Retina (tissue), 1 donor: ENCODE results near the gene CHMP2B.
"Not testable (repeated sequence)": the region's sequence is repeated elsewhere in the genome, so short reads cannot be mapped to it uniquely, and the experiment has no call there.

Source experiments
- DNase-seq: peaks from one replicate; pipeline ENCODE4 v3.0.0-alpha.2; 2016

Gene CHMP2B

DNA sequence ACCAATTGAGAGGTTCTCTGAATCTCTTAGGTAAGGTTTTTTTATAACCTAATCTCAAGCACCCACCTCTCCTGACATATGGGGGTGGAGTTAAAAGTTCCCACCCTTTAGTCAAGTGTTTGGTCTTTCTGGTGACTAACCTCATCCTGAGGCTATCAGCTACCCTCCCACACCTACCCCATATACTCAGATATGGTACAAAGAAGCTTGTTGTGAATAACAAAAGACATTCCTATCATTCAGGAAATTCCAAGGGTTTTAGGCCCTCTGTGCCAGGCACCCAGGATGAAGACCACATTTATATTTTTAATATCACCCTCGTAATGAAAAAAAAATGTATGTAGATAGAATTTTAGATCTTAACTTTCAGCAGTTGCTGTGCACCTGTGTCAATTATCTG, 9.0 kb downstream of the CHMP2B start:
- no peak for DNase-seq

DNA sequence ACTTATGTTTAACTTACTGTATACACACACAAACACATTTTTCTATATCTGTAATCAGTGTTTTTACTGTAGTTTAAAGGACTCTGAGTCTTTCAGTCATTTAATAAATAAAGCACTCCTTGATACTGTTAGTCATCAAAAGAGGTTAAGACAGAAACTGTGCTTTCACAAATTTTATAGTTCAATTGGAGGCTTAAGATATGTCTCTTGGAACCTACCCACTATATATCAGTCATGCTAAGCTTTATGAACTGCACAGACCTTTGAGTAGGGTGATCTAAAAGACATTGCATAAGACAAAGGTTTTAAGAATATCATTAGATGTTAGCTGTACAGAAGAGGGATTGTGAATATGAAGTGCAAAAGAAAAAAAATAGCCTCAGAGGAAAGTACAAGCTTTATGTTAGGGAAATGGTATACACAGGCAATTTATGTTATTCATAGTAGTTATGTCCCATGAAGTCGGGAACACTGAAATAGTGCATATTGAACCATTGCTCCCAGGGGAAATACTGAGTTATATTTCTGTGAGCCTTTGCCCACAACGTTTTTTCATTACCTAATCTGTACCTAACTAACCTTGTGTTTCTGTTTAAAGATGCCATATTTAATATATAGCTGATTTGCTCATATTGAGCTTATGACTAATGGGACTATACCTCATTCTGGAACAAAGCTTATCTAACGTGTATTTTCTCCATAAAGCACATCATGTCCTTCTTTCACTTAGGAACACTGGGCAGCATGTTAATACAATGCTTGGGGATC, 19.7 kb downstream of the CHMP2B start:
- DNase-seq, result no peak

DNA sequence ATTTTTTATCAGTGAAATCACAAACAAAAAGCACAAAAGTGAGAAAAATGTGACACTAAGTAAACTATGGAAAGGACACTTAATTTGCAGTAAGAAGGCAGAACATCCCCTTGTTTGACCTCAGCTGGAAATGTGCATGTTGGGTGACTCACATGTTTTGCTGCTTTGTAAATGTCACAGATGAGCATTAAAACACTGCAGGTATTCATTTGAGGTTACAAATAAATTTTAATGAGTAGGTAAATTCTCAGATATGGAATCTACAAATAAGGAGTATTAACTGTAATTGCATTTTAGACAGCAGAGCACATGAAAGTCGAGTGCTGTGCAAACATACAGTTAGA, 20.3 kb downstream of the CHMP2B start:
- DNase-seq, result no peak

DNA sequence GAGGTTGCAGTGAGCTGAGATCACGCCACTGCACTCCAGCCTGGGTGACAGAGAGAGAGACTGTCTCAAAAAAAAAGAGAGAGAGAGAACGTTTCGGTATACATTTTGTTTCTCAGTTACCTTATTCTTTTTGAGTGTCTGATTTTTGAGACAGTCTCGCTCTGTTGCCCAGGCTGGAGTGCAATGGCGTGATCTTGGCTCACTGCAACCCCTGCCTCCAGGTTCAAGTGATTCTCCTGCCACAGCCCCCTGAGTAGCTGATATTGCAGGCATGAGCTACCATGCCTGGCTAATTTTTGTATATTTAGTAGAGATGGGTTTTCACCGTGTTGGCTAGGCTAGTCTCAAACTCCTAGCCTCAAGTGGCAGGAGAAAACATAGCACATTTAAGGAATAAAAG, 21.1 kb downstream of the CHMP2B start:
- DNase-seq, result not testable (repeated sequence)

DNA sequence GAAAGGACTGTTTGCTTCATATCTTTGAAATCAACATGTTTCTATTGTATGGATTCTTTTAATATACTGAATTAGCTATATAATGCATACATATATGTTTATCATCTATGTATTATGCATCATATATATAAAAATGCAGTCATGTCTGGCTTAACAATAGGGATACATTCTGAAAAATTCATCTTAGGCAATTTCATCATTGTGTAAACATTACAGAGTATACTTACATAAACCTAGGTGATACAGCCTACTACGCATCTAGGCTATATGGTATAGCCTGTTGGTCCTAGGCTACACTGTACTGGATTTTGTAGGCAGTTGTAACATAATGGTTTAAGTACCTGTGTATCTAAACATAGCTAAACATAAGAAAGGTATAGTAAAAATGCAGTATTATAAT, 21.7 kb downstream of the CHMP2B start:
- DNase-seq, result no peak

GRCh38 chr3:87250009-87250408, 22.9 kb downstream of the CHMP2B start:
- no peak for DNase-seq

DNA sequence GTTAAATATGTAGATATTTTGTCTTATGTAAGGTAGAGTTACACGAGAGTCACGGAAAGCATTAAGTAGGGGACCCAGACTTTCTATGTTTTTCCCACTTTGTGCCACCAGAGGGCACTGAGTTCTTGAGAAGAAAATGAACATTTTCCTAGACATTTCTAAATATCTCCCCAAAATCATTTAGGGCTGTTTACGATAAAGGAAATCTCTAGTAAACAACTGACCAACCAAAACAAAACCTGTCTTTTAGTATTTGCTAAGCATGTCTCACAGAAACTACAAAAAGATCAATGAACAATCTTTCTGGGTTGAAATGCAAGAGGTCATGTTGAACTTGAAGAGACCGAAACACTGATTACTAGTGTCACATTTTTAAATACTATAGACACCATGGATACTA, 33.2 kb downstream of the CHMP2B start:
- DNase-seq, result peak; percentile 45

- no peak for DNase-seq
These were observed 34.8 kb downstream of the CHMP2B start for GRCh38 chr3:87261925-87262324.

DNA sequence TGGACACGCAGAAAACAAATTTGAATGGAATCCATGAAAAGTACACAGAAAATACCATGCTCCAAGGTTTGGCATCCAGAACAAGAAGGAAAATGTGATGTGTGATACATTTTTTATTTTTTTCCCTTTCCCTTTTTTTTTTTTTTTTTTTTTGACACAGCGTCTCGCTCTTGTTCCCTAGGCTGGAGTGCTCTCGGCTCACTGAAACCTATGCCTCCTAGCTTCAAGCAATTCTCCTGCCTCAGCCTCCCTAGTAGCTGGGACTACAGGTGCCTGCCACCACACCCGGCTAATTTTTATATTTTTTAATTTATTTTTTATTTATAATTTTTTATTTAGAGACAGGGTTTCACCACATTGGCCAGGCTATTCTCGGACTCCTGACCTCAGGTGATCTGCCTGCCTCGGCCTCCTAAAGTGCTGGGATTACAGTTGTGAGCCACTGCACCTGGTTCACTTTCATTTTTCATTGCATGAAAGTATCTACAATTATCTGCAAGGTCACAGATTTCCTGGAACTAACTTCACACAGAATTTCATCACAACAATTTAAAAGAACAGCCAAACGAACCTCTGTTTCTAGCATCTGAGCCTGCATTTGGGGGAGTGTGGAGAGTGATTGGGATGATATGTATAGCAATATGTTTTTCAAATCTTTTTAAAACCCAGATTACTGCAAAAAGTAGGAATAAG, 41.0 kb downstream of the CHMP2B start:
- no peak for DNase-seq

DNA sequence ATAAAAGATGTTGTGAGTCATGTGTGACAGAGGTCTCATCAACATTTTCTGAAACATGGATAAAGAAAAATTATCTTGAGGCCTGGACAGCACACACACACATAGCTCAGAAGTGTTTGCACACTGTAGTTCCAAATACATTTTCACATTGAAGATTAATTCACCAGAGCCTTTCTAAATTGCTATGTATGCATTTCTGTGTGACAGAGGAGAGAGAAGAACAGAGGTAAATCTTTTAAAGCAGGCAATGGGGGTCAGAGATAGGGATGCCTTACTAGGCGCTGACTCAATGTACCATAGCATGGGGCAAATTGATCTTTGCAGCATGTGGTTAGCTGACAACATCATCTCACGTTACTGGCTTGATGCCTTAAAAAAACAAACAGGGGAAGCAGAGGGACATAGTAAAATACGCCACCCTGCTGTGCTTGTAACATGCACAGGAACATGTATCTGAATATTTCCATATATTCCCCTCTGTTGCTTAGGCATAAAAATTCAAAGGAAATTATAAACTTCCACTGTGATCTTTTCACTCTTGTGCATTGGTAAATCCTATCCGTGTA, 41.6 kb downstream of the CHMP2B start:
- DNase-seq, result no peak

DNA sequence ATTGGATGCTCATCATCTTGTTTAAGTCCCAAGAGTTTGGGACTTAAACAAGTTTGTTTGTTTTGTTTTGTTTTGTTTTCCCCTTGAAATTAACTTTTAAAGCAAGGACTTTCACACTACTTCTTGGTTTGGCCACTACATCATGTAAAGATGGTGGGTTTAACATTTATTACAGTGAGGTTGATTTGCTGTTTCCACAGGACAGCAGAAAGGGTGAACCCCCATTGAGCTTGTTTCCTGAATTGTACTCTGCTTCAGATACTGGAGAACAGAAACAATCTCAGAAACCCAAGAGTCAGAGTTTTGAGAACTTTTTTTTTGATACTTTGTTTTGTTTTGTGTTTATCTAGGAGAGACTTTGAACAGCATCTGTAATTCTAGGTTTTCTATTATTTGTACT, 42.6 kb downstream of the CHMP2B start:
- DNase-seq, result no peak

DNA sequence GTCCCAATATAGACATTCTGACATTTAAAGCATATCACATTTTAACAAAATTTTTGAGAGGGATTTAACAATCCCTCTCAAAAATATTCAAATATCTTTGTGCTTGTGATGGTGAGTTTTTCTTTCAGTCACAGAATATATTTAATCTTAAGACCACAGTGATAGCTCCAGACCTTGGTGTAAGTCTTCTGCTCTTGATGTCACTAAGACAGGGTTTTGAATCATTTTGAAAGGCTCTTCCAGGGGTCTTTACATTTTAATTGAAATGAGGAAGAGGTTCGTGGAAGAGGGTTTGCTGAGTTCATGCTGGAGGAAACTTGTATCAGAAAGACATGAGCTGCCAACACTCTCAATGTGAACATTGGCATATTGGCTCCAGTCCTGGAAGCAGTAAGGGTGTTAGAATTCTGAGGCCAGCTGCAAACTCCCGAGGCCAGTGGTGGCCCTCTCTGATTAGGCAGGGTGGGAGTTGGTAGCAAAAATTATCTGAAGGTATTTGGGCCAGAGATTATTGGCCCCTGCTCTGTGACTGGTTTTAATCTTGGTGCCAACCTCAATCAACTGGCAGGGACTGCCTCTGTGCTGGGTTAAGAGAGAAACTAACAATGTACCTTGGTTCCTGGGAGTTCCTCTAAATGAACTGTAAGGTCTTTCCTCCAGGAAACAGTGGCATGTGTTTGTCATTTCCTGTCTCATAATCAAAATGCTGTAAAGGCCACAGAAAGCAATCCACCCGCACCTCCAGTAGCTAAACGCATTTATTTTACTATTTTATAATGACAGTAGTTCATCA, 44.0 kb downstream of the CHMP2B start:
- DNase-seq, result no peak

DNA sequence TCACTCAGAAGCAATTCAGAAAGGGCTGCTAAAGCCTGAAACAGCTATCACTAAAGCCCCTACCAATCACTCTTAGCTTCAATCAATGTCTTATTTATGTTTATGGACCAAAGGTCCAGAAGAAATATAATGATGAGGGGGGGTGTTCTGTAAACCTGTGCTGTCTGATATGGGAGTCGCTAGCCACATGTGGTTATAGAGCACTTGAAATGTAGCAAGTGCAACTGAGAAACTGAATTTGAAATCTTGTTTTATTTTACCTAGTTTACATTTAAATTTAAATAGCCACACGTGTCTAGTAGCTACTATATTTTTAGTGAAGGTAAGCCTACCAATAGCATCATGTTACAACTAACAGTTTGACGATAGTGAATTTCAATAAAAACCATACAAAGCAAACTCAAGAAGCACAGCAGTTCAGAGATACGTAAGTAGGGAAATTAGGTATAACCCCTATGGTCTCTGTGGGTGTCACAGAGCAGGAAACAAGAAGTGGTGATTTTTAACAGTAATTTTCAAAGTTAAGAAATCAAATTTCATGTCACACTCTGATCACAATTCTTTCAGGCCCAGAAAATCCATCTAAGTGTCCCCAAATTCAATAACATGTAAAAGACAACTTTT, 45.7 kb downstream of the CHMP2B start:
- no peak for DNase-seq

DNA sequence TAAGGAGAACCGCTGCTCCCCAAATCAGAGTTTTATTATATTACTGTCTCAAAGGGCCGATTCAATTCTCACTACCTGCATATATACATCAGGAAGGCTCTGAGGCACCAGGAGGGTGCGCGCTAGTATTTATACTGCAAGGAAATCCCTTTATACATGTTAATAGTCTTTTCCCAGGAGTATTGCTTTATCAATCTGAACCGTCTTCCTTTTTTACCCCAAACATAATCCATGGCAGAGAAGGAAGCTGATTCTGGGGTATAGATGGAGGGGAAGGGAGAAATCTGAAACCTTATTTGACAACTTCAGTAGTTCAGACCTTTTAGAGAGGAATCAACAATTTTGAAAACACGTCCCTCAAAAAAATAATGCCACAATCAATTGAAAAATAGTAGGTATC, 49.4 kb downstream of the CHMP2B start, which contains the start of gene POU1F1:
Gene POU1F1 (minus strand): TSS at position 101 of the 400 bp plus-strand sequence. CDS start 122 bp downstream, outside the sequence.
- DNase-seq, result no peak

DNA sequence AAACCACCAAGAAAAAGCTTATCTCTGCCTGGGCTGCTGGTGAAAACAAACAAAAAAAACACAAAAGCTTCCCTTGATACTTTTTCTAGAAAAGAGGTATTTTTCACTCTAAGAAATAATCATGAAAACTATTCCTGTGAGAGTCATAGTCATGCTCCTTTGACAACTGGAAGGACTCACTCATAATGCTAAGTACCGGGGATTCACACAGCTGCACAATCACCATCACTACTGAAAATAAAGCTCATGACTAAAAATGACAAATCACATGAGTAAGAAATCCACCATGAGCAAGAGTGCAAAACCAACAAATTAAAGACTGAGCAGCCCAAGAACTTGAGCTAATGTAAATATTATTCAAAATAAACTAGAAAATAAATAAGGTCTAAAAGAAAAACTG, 59.9 kb downstream of the CHMP2B start:
- no peak for DNase-seq

DNA sequence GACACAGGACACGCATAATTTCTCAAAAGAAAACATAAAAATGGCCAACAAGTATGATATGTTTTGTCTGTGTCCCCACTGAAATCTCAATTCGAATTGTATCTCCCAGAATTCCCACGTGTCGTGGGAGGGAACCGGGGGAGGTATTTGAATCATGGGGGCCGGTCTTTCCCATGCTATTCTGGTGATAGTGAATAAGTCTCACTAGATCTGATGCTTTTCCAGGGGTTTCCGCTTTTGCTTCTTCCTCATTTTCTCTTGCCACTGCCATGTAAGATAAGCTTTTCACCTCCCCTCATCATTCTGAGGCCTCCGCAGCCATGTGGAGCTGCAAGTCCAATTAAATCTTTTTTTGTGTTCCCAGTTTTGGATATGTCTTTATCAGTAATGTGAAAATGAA, 61.3 kb downstream of the CHMP2B start:
- DNase-seq, result no peak

GRCh38 chr3:87298111-87298718, 71.1 kb downstream of the CHMP2B start:
- peak; percentile 32 for DNase-seq

DNA sequence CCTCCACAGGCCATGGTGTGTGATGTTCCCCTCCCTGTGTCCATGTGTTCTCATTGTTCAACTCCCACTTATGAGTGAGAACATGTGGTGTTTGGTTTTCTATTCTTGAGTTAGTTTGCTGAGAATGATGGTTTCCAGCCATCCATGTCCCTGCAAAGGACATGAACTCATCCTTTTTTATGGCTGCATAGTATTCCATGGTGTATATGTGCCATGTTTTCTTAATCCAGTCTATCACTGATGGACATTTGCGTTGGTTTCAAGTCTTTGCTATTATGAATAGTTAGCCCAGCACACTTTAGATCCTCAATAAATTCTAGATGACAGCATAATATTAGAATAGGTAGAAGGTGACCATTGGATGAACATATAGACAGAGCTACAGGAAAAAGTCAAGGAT, 77.9 kb downstream of the CHMP2B start:
- DNase-seq, result not testable (repeated sequence)
